HEK293T (cell line): ENCODE measurements around the gene TMBIM1.

Experiments used
- ARNT ChIP-seq: fragments of 450-650 bp; IDR thresholded peaks from 2 replicates; pipeline ENCODE4 v1.6.1; 2017; ENCODE audit warnings: mild to moderate bottlenecking
- BHLHE40 ChIP-seq: fragments of 450-650 bp; IDR thresholded peaks from 2 replicates; pipeline ENCODE4 v1.6.1; 2016; ENCODE audit warnings: mild to moderate bottlenecking, moderate library complexity, borderline replicate concordance
- ELF4 ChIP-seq: fragments of 450-650 bp; IDR thresholded peaks from 2 replicates; pipeline ENCODE4 v1.6.1; 2017; ENCODE audit warnings: antibody characterized with exemption
- FOXA1 ChIP-seq: fragments of 450-650 bp; IDR thresholded peaks from 2 replicates; pipeline ENCODE4 v1.6.1; 2016; ENCODE audit warnings: mild to moderate bottlenecking
- FOXK2 ChIP-seq: fragments of 450-650 bp; IDR thresholded peaks from 2 replicates; pipeline ENCODE4 v1.6.1; 2016; ENCODE audit warnings: mild to moderate bottlenecking
- FOXM1 ChIP-seq: fragments of 450-650 bp; IDR thresholded peaks from 2 replicates; pipeline ENCODE4 v1.6.1; 2017; ENCODE audit warnings: mild to moderate bottlenecking, borderline replicate concordance
- HDGF ChIP-seq: fragments of 450-650 bp; IDR thresholded peaks from 2 replicates; pipeline ENCODE4 v1.6.1; 2017; ENCODE audit warnings: antibody characterized with exemption, borderline replicate concordance
- L3MBTL2 ChIP-seq: fragments of 450-650 bp; conservative IDR thresholded peaks from 2 replicates; pipeline ENCODE4 v1.6.1; 2016; ENCODE audit warnings: mild to moderate bottlenecking
- LEF1 ChIP-seq: fragments of 450-650 bp; IDR thresholded peaks from 2 replicates; pipeline ENCODE4 v1.6.1; 2017; ENCODE audit warnings: mild to moderate bottlenecking, borderline replicate concordance
- NFRKB ChIP-seq: fragments of 450-650 bp; IDR thresholded peaks from 2 replicates; pipeline ENCODE4 v1.6.1; 2016; ENCODE audit warnings: mild to moderate bottlenecking, moderate library complexity
- SP1 ChIP-seq: fragments of 450-650 bp; IDR thresholded peaks from 2 replicates; pipeline ENCODE4 v1.6.1; 2017
- SUZ12 ChIP-seq: fragments of 450-650 bp; IDR thresholded peaks from 2 replicates; pipeline ENCODE4 v1.6.1; 2016; ENCODE audit warnings: mild to moderate bottlenecking
- TARDBP ChIP-seq: fragments of 450-650 bp; IDR thresholded peaks from 2 replicates; pipeline ENCODE4 v1.6.1; 2016
- ZNF384 ChIP-seq: fragments of 450-650 bp; IDR thresholded peaks from 2 replicates; pipeline ENCODE4 v1.6.1; 2016

DNA sequence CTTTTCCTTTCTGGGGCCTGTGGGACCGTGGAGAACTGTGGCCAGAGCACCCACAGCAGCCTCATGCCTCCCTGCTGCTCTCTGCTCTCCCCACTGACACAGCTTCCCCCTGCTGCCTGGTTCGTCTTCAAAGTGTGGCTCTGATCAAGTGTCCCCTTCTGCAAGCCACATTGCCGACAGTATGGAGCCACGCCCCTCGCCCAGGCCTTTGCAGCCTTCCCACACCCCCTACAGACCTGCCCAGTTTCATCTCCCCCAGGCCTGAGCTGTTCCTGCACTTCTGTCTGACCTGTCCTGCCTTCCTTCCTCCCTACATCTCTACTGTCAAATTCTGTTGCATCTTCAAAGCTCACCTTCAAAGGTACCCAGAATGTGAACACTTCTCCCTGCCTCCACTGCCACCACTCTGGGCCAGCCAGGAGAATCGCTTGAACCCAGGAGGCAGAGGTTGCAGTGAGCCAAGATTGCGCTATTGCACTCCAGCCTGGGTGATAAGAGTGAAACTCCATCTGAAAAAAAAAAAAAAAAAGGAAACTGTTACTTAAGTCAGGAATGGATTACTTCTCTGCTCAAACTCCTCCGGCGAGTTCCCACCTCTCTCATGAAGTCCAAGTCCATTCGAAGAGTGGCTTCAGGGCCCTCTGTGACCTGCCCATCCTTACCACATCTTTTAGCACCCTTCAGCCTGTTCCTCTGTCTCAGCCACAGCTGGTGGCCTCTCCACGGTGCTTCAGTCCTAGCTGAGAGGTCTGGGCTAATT, 35.3 kb upstream of the TMBIM1 start:
- TF ChIP-seq ZNF384: no peak
- no peak for TF ChIP-seq TARDBP
- TF ChIP-seq FOXA1: no peak
- TF ChIP-seq BHLHE40: no peak
- TF ChIP-seq ELF4: no peak
- TF ChIP-seq SP1: no peak
- TF ChIP-seq HDGF: no peak
- no peak for TF ChIP-seq NFRKB
- TF ChIP-seq FOXM1: no peak
- no peak for TF ChIP-seq ARNT
- no peak for TF ChIP-seq SUZ12
- TF ChIP-seq FOXK2: no peak
- TF ChIP-seq L3MBTL2: no peak
- no peak for TF ChIP-seq LEF1
